Muscle of arm (tissue), 12 donors: ENCODE data around the gene ATF3. TPM values are rescaled to one million over a fixed set of nuclear protein-coding genes. Genes with fewer than 3 reads are reported as not detected.

ENCODE experiments used
- DNase-seq: peaks from one replicate; pipeline ENCODE4 v3.0.0-alpha.2; 2013
- polyA plus RNA-seq, 12 donors: library from polyadenylated mRNA; unstranded; fragments of 120-200 nt; gene quantifications; one replicate each; pipeline ENCODE4 v1.2.1, GENCODE V29; 2013; ENCODE audit not compliant: insufficient read length in 12 of 12

Gene ATF3
- polyA plus RNA-seq, 12 donors, result 11.9 to 120 (median 48.5) TPM; not detected in 1

- no peak for DNase-seq
These were observed 609 bp upstream of the ATF3 start for GRCh38 chr1:212607913-212608391.

- DNase-seq, result peak; percentile 58
These were observed 569 bp downstream of the ATF3 start for GRCh38 chr1:212608959-212609700.

DNA sequence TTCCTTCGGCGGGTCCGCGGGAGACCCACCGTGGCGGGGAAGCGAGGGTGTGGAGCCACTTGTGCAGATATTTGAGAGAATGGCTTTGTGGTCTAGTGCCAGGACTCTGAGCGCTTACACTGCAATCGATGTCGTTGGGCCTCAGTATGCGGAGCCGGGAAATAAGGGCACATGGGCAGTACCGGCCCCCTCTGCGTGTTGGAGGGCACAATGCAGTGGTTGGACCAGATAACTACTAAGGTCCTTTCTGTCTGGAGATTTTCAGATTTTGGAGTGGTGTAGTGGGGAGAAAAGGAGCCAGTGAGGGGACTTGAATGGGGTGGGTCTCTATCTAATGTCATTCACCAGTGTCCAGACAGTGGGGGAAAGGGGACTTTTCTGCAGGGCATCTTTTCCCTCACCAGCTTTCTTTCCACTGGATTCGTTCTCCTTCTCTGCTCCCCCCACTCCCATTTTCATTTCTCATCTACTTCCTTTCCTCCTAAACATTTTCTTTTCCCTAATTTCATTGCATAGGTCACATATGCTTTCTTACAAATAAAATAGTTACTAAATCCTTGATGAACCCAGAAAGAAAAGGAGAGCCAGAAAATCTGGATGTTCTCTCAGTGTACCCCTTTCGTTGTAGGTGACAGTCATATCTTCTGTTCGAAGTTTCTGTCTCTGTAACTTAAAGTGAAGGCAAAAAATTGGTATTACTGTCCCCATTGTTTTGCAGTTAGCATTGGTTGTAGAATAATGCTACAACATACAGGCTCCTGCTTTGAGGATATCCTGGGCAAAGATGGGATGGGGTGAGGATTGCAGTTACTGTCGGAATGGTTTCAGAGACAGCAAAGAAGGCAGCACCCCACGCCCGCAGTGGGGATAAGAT, 1.4 kb downstream of the ATF3 start:
- no peak for DNase-seq

- no peak for DNase-seq
These were observed 2.0 kb downstream of the ATF3 start for GRCh38 chr1:212610575-212610967.

DNA sequence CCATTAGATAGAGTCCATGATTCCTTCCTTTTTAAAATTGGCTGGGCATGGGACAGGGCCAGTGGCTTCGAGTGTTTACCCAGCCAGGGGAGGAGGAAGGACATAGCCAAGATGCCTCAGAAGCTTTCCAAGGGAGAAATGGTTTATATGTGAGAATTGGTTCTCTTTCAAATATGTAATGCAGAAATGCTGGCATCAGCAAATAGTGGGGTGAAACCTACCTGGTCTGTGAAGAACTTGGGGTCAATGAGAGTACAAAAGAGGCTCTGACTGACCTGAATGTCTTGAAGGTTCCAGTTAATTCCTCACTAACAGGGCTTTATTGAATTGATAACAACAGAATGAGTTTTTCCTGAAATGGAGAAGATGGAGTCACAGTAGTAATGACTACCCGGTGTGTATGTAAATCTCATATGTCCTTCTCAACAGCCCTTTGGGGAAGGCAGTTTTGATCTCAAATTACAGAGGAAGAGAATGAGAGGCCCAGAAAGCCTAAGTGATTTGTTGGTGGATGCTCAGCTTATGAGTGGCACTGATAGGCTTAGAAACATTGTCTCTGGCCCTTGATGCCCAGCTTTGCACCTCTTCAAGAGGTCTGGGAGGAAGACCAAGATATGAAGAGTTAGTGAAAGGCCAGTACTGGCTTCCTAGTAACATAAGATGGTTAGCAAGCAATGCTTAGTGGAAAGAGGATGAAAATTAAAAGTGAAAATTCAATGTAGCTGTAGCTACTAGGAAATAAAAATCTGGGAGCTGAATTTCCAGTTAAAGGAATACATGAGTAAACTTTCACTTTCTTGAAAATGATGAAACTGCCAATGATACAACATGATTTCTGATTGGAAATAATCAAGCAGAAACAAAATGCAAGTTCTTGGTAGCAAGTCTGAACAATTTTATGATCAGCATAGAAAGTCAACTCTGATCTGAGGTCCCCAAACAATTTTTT, 2.7 kb downstream of the ATF3 start:
- no peak for DNase-seq

DNA sequence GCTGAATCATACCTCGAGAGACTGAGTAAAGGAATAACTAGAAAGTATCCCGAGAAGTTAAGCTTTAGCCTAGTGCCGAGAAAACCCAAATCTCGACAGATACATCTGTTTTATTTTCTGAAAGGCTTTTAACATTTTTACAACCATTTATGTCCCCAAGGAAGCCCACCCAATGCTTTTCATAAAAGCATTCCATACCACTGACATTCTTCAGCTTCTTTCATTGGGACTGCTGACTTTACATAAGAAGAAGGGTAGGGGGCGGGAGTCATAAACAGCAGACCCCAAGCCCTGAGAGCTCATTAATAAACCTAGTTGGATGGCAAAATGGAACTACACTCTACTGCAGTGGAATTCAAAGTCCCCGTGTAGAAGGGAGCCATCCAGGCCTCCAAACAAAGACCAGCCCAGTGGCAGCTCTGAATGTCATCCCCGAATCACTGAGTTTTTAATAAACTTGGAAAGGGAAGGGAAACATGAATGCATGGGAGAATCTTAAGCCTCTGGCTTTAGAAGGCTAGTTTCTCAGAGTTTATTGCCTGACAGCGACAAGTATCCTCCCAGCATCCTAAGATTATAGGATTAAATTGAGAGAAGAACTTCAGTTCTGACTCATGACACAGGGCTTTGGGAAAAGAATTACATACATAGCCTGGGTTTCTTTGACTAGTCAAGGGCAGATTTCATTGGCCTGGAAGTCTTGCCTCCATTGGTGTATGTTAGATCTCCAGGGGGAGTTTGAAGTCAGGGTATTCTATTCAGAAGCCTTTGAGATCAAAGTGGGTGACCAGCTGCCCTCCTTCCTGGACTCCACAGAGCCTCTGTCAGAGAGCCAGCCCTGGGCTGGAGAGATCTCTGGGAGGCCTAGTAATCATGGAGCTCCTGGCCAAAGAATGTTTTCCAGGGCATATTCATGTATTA, 3.7 kb downstream of the ATF3 start:
- no peak for DNase-seq

- no peak for DNase-seq
These were observed 5.1 kb downstream of the ATF3 start for GRCh38 chr1:212613440-212614335.

DNA sequence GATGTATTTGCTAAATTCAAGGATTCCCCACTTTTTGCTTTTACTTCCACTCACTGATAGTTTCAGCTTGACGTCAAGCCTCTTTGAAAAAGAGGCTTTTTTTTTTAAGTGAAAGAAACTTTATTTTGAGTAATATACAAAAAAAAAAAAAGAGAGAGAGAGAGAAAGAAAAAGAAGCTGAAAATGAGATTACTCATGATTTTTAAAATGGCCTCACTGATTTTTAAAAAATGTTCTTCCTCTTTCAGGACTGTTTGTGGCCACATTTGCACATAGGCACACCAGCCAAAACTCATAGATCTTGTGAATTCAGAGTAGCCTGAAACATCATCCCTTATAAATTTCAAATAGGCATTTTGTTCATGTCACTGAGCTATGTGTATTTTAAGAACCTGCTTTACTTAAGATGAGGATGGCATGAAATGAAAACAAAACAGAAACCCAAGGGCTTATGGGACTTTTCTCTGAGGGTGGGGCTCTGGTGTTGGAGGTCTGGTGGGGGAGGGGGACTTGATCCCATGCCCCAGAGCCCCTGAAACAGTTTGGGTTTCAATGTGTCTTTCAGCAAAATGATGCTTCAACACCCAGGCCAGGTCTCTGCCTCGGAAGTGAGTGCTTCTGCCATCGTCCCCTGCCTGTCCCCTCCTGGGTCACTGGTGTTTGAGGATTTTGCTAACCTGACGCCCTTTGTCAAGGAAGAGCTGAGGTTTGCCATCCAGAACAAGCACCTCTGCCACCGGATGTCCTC, 6.1 kb downstream of the ATF3 start:
- no peak for DNase-seq

- no peak for DNase-seq
These were observed 6.6 kb downstream of the ATF3 start for GRCh38 chr1:212615201-212615470.

DNA sequence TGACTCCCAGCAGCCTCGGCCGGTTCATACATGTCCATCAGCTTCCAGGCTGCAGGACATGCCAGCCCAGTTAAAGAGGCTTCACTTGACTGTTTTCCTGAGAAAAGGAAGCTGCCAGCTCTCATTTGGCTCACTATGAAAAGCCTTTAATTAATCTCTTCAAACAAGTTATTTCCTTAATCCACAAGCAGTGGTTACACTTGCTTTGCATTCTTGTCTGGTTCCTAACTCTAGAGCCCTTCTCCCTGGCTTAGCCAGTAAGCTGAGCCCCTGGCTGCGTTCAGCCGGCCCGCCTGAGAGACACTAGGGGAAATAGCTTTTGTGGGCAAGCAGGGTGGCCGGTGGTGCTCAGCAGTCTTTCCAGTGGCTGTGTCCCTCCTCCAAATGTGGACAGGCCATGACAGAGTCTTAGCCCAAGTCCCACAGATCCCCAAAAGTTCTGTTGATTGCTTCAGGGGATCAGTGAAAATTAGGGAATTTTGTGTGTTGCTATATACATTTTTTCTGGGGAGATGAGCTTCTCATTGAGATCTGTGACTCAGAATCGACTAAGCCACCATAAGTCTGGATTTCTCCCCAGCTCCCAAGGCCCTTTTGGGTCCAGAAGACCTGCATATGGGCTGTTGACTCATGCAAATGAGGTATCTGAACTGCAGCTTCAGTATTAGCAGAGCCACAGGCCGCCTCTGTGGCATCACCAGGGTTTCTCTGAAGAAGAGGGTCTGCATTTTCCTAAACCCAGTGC, 10.1 kb downstream of the ATF3 start:
- no peak for DNase-seq

GRCh38 chr1:212620293-212620692, 11.7 kb downstream of the ATF3 start:
- DNase-seq, result no peak

GRCh38 chr1:212621043-212621948, 12.7 kb downstream of the ATF3 start:
- DNase-seq, result no peak

DNA sequence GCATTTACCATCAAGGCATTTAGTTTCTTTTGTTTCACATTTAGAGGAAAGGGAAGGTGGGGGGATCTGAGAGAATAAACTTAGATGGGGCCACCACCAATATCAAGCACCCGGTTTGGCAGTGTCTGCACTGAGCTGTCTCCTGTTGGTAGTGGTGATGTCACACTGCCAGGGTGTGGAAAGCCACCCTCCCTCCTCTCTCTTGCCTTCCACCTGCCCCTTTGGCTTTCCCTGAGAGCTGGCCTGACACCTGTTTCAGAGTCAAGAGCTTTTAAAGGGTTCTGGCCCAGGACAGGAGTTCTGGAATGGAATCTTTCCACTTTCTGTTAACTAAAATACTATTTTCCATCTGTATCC, 13.4 kb downstream of the ATF3 start:
- DNase-seq, result no peak

DNA sequence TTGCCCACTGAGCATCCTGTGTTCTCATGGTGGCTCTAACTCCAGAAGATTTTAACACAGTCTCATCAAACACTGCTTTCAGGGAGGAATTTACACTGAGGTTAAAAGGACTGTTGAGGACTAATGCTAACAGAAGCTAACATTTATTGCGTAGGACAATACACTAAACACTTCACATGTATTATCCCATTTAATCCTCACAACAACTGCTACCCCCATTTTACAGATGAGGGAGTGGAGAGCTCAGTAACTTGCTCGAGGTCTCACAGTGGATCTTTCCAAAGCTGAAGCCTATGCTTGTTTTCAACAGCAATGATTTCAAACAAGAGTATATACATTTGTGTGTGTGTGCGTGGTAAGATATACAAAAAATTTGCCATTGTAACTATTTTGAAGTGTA, 13.9 kb downstream of the ATF3 start:
- DNase-seq, result no peak

DNA sequence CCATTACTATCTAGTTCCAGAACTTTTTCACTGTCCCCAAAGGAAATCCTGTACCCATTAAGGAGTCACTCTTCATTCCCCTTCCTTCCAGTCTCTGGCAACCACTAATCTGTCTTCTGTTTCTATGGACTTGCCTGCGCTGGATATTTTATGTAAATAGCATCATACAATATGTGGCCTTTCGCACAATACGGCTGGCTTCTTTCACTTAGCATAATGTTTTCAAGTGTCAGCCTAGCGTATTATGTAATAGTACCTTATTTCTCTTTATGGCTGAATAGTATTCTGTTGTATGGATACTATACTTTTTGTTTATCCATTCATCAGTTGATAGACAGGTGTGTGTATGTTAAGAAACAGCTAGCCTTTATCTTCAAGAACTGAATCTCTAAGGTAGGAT, 14.3 kb downstream of the ATF3 start:
- DNase-seq, result no peak

DNA sequence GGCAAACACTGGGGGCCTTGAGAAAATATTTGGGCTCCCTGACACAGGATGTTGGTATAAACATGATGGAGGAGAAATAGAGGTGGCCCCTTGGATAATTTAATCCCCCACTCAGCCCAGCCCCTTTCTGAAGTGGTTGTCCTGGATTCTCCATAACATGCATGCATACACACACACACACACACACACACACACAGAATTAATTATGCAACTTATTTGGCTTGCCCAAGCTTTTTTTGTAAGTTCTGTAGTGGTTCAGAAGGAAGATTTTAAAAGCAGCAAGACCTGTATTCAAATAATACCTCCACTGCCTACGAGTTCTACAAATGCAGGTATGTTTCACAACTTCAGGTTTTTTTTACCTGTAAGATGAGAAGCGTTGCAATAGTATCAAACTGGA, 15.0 kb downstream of the ATF3 start:
- no peak for DNase-seq

DNA sequence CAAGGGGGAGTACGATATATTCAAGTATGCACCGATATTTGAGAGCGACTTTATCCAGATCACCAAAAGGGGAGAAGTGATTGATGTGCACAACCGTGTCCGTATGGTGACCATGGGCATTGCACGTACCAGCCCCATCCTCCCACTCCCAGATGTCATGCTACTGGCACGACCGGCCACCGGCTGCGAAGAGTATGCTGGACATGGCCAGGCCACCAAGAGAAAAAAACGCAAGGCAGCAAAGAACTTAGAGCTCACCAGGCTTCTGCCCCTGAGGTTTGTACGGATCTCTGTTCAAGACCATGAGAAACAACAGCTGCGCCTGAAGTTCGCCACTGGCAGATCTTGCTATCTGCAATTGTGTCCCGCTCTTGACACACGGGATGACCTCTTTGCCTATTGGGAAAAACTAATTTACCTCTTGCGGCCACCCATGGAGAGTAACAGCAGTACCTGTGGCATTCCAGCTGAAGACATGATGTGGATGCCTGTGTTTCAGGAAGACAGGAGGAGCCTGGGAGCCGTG, 16.5 kb downstream of the ATF3 start:
- DNase-seq, result no peak
